Measurements from ENCODE around the gene FBXO22. TPM values are rescaled to one million over a fixed set of nuclear protein-coding genes. Genes with fewer than 3 reads are reported as not detected.

Gene FBXO22
- total RNA-seq, 1 donor from 2014 or later, result 59.8 TPM

DNA sequence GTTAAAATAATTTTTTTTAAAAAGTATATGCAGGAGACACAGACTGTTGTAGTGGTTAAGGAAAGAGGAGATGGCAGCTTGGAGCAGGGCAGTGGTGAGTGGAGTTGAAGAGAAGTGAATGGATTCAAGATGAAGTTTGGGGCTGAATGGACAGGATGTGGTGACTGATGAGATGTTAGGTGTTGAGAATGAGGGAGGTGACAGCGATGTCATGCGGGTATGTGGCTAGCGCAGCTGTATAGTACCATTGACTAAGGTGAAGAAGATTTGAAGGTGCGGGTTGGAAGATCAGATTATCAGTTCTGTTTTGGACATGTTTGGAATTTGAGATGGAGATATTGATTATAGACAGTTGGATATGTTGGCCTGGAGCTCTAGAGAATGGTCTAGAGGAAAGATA lies 20.1 kb downstream of the FBXO22 start:
- H3K27me3 ChIP-seq (ENCODE audit: control insufficient read depth, insufficient read depth, low read length), result no peaks in the 10 kb centered on the region
- no peak overlapping the region for H3K4me3 ChIP-seq (ENCODE audit: low read depth, low read length)
- no peak for DNase-seq (ENCODE audit: low read depth)
- H3K36me3 ChIP-seq (ENCODE audit: control insufficient read depth, insufficient read depth, low read length), result peaks cover 7% of the 10 kb centered on the region
- TF ChIP-seq, protein P1, sequence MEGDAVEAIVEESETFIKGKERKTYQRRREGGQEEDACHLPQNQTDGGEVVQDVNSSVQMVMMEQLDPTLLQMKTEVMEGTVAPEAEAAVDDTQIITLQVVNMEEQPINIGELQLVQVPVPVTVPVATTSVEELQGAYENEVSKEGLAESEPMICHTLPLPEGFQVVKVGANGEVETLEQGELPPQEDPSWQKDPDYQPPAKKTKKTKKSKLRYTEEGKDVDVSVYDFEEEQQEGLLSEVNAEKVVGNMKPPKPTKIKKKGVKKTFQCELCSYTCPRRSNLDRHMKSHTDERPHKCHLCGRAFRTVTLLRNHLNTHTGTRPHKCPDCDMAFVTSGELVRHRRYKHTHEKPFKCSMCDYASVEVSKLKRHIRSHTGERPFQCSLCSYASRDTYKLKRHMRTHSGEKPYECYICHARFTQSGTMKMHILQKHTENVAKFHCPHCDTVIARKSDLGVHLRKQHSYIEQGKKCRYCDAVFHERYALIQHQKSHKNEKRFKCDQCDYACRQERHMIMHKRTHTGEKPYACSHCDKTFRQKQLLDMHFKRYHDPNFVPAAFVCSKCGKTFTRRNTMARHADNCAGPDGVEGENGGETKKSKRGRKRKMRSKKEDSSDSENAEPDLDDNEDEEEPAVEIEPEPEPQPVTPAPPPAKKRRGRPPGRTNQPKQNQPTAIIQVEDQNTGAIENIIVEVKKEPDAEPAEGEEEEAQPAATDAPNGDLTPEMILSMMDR (IDR thresholded peaks at IDR 0.05; ENCODE audit: insufficient read depth, low read length, severe bottlenecking), result no peak
- FAIRE-seq, result no peak

DNA sequence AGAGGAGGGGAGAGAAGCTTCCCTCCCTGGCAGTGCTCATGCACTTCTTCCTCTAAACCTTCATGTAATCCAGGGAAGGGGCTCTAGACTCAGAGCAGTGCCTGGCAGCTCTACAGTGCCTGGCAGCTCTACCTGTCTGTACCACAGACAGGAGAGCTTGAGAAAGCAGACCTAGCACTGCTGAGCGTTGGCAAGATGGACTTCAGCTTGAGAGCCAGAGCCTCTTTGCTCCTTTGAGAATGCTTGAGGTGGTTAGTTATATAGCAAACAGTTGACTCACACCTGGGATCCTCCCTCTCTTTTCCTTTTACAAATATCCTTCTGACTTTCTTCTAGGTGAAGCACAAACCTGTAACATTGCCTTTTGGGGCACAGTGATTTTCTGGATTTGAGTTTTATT lies 20.9 kb downstream of the FBXO22 start:
- TF ChIP-seq, protein P1 (IDR thresholded peaks at IDR 0.05; ENCODE audit: insufficient read depth, low read length, severe bottlenecking), result no peak
- Histone ChIP-seq H3K27me3 (ENCODE audit: control insufficient read depth, insufficient read depth, low read length) (no peaks in the 10 kb centered on the region), H3K4me3 (ENCODE audit: low read depth, low read length) (no peak overlapping the region), H3K36me3 (ENCODE audit: control insufficient read depth, insufficient read depth, low read length) (peaks cover 4% of the 10 kb centered on the region)
- DNase-seq (ENCODE audit: low read depth) (peak; percentile 71), FAIRE-seq (no peak)

DNA sequence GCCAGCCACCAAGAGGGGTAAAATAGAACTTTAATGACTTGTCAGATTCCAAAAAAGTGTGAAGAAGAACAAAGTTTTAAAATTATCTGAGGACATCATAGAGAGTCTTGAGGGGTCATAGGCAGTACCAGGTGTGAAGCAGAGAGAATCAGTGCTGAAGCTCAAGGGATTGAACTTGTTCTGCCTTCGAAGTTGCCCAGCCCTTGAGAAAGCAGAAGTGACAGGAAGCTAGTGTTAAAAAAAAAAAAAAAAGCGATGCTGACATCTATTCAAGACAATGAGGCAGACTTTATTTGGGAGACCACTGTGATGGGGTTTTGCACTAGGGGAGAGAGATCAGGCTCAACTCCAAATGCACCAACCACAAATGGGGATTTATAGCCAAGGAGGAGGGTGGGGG lies 21.8 kb downstream of the FBXO22 start:
- FAIRE-seq (no peak), DNase-seq (ENCODE audit: low read depth) (no peak)
- no peak overlapping the region for H3K4me3 ChIP-seq (ENCODE audit: low read depth, low read length)
- no peaks in the 10 kb centered on the region for H3K27me3 ChIP-seq (ENCODE audit: control insufficient read depth, insufficient read depth, low read length)
- TF ChIP-seq, protein P1 (IDR thresholded peaks at IDR 0.05; ENCODE audit: insufficient read depth, low read length, severe bottlenecking), result no peak
- peaks cover 7% of the 10 kb centered on the region for H3K36me3 ChIP-seq (ENCODE audit: control insufficient read depth, insufficient read depth, low read length)

DNA sequence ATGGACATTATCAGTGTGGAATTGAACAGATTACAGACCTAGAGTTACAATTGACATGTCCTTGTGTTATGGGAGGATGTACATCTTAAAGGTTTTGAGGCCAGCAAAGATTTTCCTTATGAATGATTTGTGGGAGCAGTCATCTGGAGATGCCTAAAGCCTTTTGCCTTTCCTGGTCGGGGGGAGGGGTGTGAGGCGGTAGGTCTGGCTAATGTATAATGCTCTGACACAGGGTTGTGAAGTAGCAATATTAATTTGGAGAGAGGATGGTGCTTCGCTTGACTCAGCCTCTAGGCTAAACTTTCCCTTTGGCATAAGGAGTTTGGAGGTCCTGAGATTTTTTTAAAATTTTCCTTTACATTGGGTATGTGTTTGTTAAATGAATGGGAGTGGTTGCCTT lies 23.3 kb downstream of the FBXO22 start:
- no peaks in the 10 kb centered on the region for H3K27me3 ChIP-seq (ENCODE audit: control insufficient read depth, insufficient read depth, low read length)
- TF ChIP-seq, protein P1 (IDR thresholded peaks at IDR 0.05; ENCODE audit: insufficient read depth, low read length, severe bottlenecking), result no peak
- H3K4me3 ChIP-seq (ENCODE audit: low read depth, low read length), result no peak overlapping the region
- H3K36me3 ChIP-seq (ENCODE audit: control insufficient read depth, insufficient read depth, low read length), result peaks cover 11% of the 10 kb centered on the region
- FAIRE-seq, result no peak
- no peak for DNase-seq (ENCODE audit: low read depth)

DNA sequence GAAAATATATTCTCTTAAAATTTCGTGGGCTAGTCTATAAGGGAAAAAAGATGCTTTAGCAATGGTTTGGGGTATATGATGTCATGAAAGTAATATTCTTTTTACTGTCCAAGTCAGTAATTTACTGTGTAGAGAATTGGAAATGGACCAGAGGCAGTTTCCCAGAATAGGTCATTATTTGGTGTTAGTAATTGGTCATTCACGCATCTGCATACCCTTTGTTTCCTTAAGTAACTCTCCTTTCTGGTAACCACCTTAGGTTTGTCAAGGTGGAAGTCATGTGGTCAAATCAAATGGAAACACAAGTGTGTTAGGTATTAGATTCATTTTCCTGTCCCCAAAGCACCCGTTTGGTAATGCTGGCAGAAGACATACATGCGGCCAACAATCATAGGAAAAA lies 23.9 kb downstream of the FBXO22 start:
- H3K4me3 ChIP-seq (ENCODE audit: low read depth, low read length), result no peak overlapping the region
- TF ChIP-seq, protein P1 (IDR thresholded peaks at IDR 0.05; ENCODE audit: insufficient read depth, low read length, severe bottlenecking), result no peak
- no peak for DNase-seq (ENCODE audit: low read depth)
- no peaks in the 10 kb centered on the region for H3K27me3 ChIP-seq (ENCODE audit: control insufficient read depth, insufficient read depth, low read length)
- peaks cover 11% of the 10 kb centered on the region for H3K36me3 ChIP-seq (ENCODE audit: control insufficient read depth, insufficient read depth, low read length)
- no peak for FAIRE-seq

All from bronchial epithelial cell (primary cell).